ENCODE measurements around the gene RALGAPA1.
"Not testable (repeated sequence)": the region's sequence is repeated elsewhere in the genome, so short reads cannot be mapped to it uniquely, and the experiment has no call there.

The RALGAPA1 gene

DNA sequence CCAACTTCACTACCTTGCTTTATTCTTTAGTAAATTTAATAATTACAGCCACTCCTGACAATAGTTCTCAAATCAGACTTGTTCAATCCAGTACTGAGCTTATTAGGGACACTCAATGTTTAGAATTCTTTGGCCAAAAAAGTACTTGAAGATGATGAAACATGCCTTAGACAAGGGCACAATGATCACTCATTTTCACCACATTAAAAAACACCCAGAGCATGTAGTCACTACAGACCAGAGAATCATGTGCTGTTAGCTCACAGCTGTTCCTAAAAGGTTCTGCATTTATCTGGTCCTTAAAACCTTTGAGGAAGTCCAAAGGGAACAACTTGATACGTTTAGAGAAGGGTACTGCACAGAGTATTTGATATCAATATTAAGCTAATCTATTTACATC lies 176.4 kb downstream of the RALGAPA1 start:
- Histone ChIP-seq H3K27me3 (no peaks in the 10 kb centered on the region), H3K4me2 (no peak overlapping the region), H3K4me3 (no peak overlapping the region), H3K9me3 (replicated peaks in 1 of 11) (peaks cover 0 to 12% (median 5%) of the 10 kb centered on the region in 11 experiments; a peak in 5 of 22 replicates), H3K27ac (no peak overlapping the region), H3K36me3 (peaks cover 4 to 44% (median 14%) of the 10 kb centered on the region in 11 experiments; a peak in 17 of 22 replicates), H3K9ac (no peak overlapping the region), H4K20me1 (no peaks in the 10 kb centered on the region), H3K4me1 (no peaks in the 10 kb centered on the region)
- TF ChIP-seq Cebpa-rat (IDR thresholded peaks at IDR 0.05), result no peak

GRCh38 chr14:35632271-35632670 lies 176.8 kb downstream of the RALGAPA1 start:
- Histone ChIP-seq H3K36me3 (peaks cover 4 to 40% (median 14%) of the 10 kb centered on the region in 11 experiments; a peak in 16 of 22 replicates), H3K27ac (no peak overlapping the region), H3K4me3 (no peak overlapping the region), H3K9ac (no peak overlapping the region), H3K4me1 (no peaks in the 10 kb centered on the region), H3K4me2 (no peak overlapping the region), H3K9me3 (replicated peaks in 1 of 11) (peaks cover 0 to 8% (median 1%) of the 10 kb centered on the region in 11 experiments; a peak in 5 of 22 replicates), H4K20me1 (no peaks in the 10 kb centered on the region), H3K27me3 (no peaks in the 10 kb centered on the region)
- no peak for TF ChIP-seq Cebpa-rat (IDR thresholded peaks at IDR 0.05)

DNA sequence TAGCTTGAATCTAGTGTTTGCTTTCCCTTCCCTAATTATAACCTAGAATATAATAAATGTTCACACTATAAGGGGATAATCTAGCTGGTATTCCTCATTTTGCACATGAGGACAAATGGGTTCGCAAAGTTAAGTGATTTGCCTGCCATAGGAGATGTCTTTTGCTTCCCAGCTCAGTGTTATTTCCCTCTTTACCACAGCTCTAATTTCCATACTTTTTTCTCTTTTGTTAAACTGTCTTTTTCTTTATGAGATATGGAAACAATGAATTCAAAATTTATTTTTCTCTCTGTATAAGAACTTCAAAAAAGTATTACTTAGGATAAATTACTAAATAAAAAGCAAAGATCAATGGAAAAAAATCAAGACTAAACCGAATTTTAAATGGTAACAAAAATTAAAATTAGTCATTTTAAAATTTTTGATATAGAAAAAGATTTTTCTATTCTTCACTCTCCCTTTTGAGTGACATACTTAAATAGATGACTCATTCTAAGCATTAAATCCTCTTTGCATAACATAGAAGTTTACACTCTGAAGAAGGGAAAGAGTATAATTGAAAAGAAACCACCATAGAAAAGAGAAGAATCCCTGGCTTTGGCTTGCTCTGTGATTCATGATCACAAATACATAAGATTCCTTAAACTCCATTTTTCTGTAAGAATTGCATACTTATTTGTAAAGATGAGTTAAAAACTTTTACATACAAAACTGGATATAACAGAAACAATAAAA lies 177.9 kb downstream of the RALGAPA1 start:
- Histone ChIP-seq H3K27ac (no peak overlapping the region), H4K20me1 (no peaks in the 10 kb centered on the region), H3K9ac (no peak overlapping the region), H3K27me3 (no peaks in the 10 kb centered on the region), H3K4me3 (no peak overlapping the region), H3K4me1 (no peaks in the 10 kb centered on the region), H3K36me3 (peaks cover 4 to 30% (median 11%) of the 10 kb centered on the region in 11 experiments; a peak in 13 of 22 replicates), H3K9me3 (replicated peaks in 1 of 11) (no peaks in the 10 kb centered on the region), H3K4me2 (no peak overlapping the region)
- no peak for TF ChIP-seq Cebpa-rat (IDR thresholded peaks at IDR 0.05)

GRCh38 chr14:35628989-35629388 lies 180.1 kb downstream of the RALGAPA1 start:
- no peaks in the 10 kb centered on the region for H4K20me1 ChIP-seq
- no peak overlapping the region for H3K27ac ChIP-seq
- no peak overlapping the region for H3K4me2 ChIP-seq
- H3K27me3 ChIP-seq, result no peaks in the 10 kb centered on the region
- no peaks in the 10 kb centered on the region for H3K9me3 ChIP-seq (replicated peaks in 1 of 11)
- peaks cover 0 to 15% (median 0%) of the 10 kb centered on the region in 11 experiments; a peak in 2 of 22 replicates for H3K36me3 ChIP-seq
- H3K9ac ChIP-seq, result no peak overlapping the region
- TF ChIP-seq Cebpa-rat (IDR thresholded peaks at IDR 0.05), result no peak
- no peak overlapping the region for H3K4me3 ChIP-seq
- H3K4me1 ChIP-seq, result no peaks in the 10 kb centered on the region

- H3K36me3 ChIP-seq, result peaks cover 0 to 27% (median 0%) of the 10 kb centered on the region in 11 experiments; a peak in 4 of 22 replicates
- not testable (repeated sequence) for H3K9ac ChIP-seq; H3K27me3 ChIP-seq; H3K27ac ChIP-seq; H3K4me3 ChIP-seq; H4K20me1 ChIP-seq; H3K4me2 ChIP-seq; H3K4me1 ChIP-seq; H3K9me3 ChIP-seq (replicated peaks in 1 of 11)
Observed at GRCh38 chr14:35626947-35627346, 182.1 kb downstream of the RALGAPA1 start.

- H3K9me3 ChIP-seq (replicated peaks in 1 of 11), result peaks cover 0 to 18% (median 9%) of the 10 kb centered on the region in 11 experiments; a peak in 11 of 22 replicates
- not testable (repeated sequence) for H3K27me3 ChIP-seq, H3K4me1 ChIP-seq, H3K4me3 ChIP-seq, H3K27ac ChIP-seq, H3K9ac ChIP-seq, H4K20me1 ChIP-seq, H3K4me2 ChIP-seq
- peaks cover 0 to 23% (median 0%) of the 10 kb centered on the region in 11 experiments; a peak in 4 of 22 replicates for H3K36me3 ChIP-seq
Observed at GRCh38 chr14:35621996-35622395, 187.1 kb downstream of the RALGAPA1 start.

- H3K9ac ChIP-seq, H3K27ac ChIP-seq, H3K4me3 ChIP-seq, H3K4me2 ChIP-seq, H3K4me1 ChIP-seq, H3K27me3 ChIP-seq, H4K20me1 ChIP-seq: not testable (repeated sequence)
- H3K9me3 ChIP-seq (replicated peaks in 1 of 11), result peaks cover 0 to 18% (median 9%) of the 10 kb centered on the region in 11 experiments; a peak in 11 of 22 replicates
- H3K36me3 ChIP-seq, result peaks cover 0 to 23% (median 0%) of the 10 kb centered on the region in 11 experiments; a peak in 3 of 22 replicates
Observed at GRCh38 chr14:35619998-35620397, 189.1 kb downstream of the RALGAPA1 start.

GRCh38 chr14:35619461-35619860 lies 189.6 kb downstream of the RALGAPA1 start:
- Histone ChIP-seq H3K36me3 (peaks cover 0 to 23% (median 0%) of the 10 kb centered on the region in 11 experiments; a peak in 3 of 22 replicates), H3K9me3 (replicated peaks in 1 of 11) (peaks cover 0 to 18% (median 9%) of the 10 kb centered on the region in 11 experiments; a peak in 11 of 22 replicates)
- H3K4me2 ChIP-seq, H3K27ac ChIP-seq, H3K4me3 ChIP-seq, H3K27me3 ChIP-seq, H3K9ac ChIP-seq, H3K4me1 ChIP-seq, H4K20me1 ChIP-seq: not testable (repeated sequence)

GRCh38 chr14:35617500-35617899 lies 191.6 kb downstream of the RALGAPA1 start:
- TF ChIP-seq Cebpa-rat (IDR thresholded peaks at IDR 0.05), result no peak
- no peaks in the 10 kb centered on the region for H3K4me1 ChIP-seq
- H3K27ac ChIP-seq, result no peak overlapping the region
- no peak overlapping the region for H3K4me2 ChIP-seq
- no peak overlapping the region for H3K9ac ChIP-seq
- no peak overlapping the region for H3K4me3 ChIP-seq
- no peaks in the 10 kb centered on the region for H4K20me1 ChIP-seq
- peaks cover 0 to 18% (median 10%) of the 10 kb centered on the region in 11 experiments; a peak in 12 of 22 replicates for H3K9me3 ChIP-seq (replicated peaks in 1 of 11)
- H3K27me3 ChIP-seq, result no peaks in the 10 kb centered on the region
- H3K36me3 ChIP-seq, result peaks cover 0 to 24% (median 0%) of the 10 kb centered on the region in 11 experiments; a peak in 7 of 22 replicates

- no peak for TF ChIP-seq Cebpa-rat (IDR thresholded peaks at IDR 0.05)
- Histone ChIP-seq H3K4me1 (no peaks in the 10 kb centered on the region), H3K9ac (no peak overlapping the region), H3K36me3 (peaks cover 7 to 61% (median 19%) of the 10 kb centered on the region in 11 experiments; a peak in 19 of 22 replicates), H3K4me3 (no peak overlapping the region), H3K4me2 (no peak overlapping the region), H4K20me1 (no peaks in the 10 kb centered on the region), H3K9me3 (replicated peaks in 1 of 11) (peaks cover 4 to 20% (median 14%) of the 10 kb centered on the region in 11 experiments; a peak in 19 of 22 replicates), H3K27me3 (no peaks in the 10 kb centered on the region), H3K27ac (no peak overlapping the region)
Observed at GRCh38 chr14:35607380-35607779, 201.7 kb downstream of the RALGAPA1 start.
